ENCODE measurements around the gene GPR32.
"Not testable (repeated sequence)": the region's sequence is repeated elsewhere in the genome, so short reads cannot be mapped to it uniquely, and the experiment has no call there.

Gene GPR32

GRCh38 chr19:50736338-50736737 lies 33.9 kb upstream of the GPR32 start:
- in situ Hi-C loops (cut with MboI; ENCODE audit: low sequenced_read_pairs, unreplicated experiment): no loop called here
- no peak for TF ChIP-seq CTCF (IDR thresholded peaks at IDR 0.05; ENCODE audit: borderline replicate concordance, control extremely low read depth, extremely low read depth, insufficient read depth, missing control alignments)
- no peak for DNase-seq (ENCODE audit: low spot score)

- in situ Hi-C loops (cut with MboI; ENCODE audit: low sequenced_read_pairs, unreplicated experiment): no loop called here
- DNase-seq (ENCODE audit: low spot score): no peak
Measured at GRCh38 chr19:50739132-50739913, 30.9 kb upstream of the GPR32 start.

GRCh38 chr19:50739914-50740426 lies 30.3 kb upstream of the GPR32 start:
- DNase-seq (ENCODE audit: low spot score): no peak
- in situ Hi-C loops (cut with MboI; ENCODE audit: low sequenced_read_pairs, unreplicated experiment): no loop called here
- TF ChIP-seq CTCF (IDR thresholded peaks at IDR 0.05; ENCODE audit: borderline replicate concordance, control extremely low read depth, extremely low read depth, insufficient read depth, missing control alignments): no peak

More at GRCh38 chr19:50739132-50739913, 30.9 kb upstream of the GPR32 start:
- no peak for TF ChIP-seq CTCF (IDR thresholded peaks at IDR 0.05; ENCODE audit: borderline replicate concordance, control extremely low read depth, extremely low read depth, insufficient read depth, missing control alignments)

- no peak for TF ChIP-seq CTCF (IDR thresholded peaks at IDR 0.05; ENCODE audit: borderline replicate concordance, control extremely low read depth, extremely low read depth, insufficient read depth, missing control alignments)
- in situ Hi-C loops (cut with MboI; ENCODE audit: low sequenced_read_pairs, unreplicated experiment): no loop called here
- DNase-seq (ENCODE audit: low spot score): no peak
Measured at GRCh38 chr19:50741179-50741933, 28.9 kb upstream of the GPR32 start.

DNA sequence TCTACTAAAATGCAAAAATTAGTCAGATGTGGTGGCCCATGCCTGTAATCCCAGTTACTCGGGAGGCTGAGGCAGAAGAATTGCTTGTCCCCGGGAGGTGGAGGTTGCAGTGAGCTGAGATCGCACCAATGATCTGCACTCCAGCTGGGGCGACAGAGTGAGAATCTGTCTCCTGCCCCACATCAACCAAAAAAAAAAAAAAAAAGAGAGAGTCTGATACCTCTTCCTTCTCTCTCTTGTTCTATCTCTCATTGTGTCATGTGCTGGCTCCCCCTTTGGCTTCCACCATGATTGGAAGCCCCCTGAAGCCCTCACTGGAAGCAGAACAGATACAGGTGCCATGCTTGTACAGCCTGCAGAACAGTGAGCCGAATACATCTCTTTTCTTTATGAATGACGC lies 26.7 kb upstream of the GPR32 start:
- TF ChIP-seq CTCF (IDR thresholded peaks at IDR 0.05; ENCODE audit: borderline replicate concordance, control extremely low read depth, extremely low read depth, insufficient read depth, missing control alignments): no peak
- in situ Hi-C loops (cut with MboI; ENCODE audit: low sequenced_read_pairs, unreplicated experiment): no loop called here
- no peak for DNase-seq (ENCODE audit: low spot score)

DNA sequence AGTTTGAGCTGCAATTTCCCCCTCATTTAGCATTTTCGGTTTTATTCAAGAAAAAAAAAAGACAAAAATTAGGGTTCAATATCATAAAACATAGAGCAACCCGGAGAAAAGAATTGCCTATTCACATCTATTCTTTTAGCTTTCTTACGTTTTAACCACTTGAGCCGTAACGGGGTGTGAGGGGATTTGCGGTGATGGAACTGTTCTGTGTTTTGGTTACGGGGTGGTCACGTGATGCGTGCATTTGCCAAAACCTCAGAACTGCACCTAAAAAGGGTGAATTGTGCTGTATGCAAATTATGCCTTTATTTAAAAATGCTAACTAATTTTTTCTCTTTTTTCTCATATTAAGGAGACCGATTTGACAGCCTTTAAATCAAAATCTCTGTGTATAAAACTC lies 25.0 kb upstream of the GPR32 start:
- in situ Hi-C loops (cut with MboI; ENCODE audit: low sequenced_read_pairs, unreplicated experiment): no loop called here

GRCh38 chr19:50747141-50747540 lies 23.1 kb upstream of the GPR32 start:
- in situ Hi-C loops (cut with MboI; ENCODE audit: low sequenced_read_pairs, unreplicated experiment); DNase-seq (ENCODE audit: low spot score): not testable (repeated sequence)

More for the DNA sequence above, 25.0 kb upstream of the GPR32 start:
- no peak for TF ChIP-seq CTCF (IDR thresholded peaks at IDR 0.05; ENCODE audit: borderline replicate concordance, control extremely low read depth, extremely low read depth, insufficient read depth, missing control alignments)
- no peak for DNase-seq (ENCODE audit: low spot score)
